Panc1 (cell line): Measurements from ENCODE around the gene PSKH1. TPM values are rescaled to one million over a fixed set of nuclear protein-coding genes. Genes with fewer than 3 reads are reported as not detected.

Source experiments
- ATAC-seq: fragments of 200-7000 bp; cut with Tn5 transposase; 2 replicates; pipeline ENCODE4 v1.9.1; 2020; ENCODE audit warnings: mild to moderate bottlenecking, moderate library complexity
- BruUV-seq: library from RNA; stranded (reverse); fragments of 400-500 nt; replicated peaks from 2 replicates; lab custom pipeline; 2021; lab: Mats Ljungman, UMichigan
- CTCF ChIA-PET: fragments of 300-600 bp; sonication (Branson Sonifier 250); formaldehyde crosslinking; loops from one replicate; lab custom pipeline; 2022; ENCODE audit warnings: antibody characterized with exemption; lab: Charles Lee
- POLR2A ChIA-PET: fragments of 300-600 bp; sonication (Branson Sonifier 250); formaldehyde crosslinking; loops from one replicate; lab custom pipeline; 2022; ENCODE audit warnings: antibody characterized with exemption; lab: Charles Lee
- DNase-seq: peaks from one replicate; pipeline ENCODE4 v3.0.0-alpha.2; 2010; ENCODE audit warnings: low read depth, low spot score
- H3K27ac ChIP-seq: 2 replicates; pipeline ENCODE4 v1.5.1; 2011; ENCODE audit warnings: mild to moderate bottlenecking, low read length, inconsistent platforms
- H3K27me3 ChIP-seq: fragments of 200-500 bp; sonication (Bioruptor generic); 2 replicates; pipeline ENCODE4 v1.6.0; 2014; ENCODE audit warnings: low read length, inconsistent platforms; ENCODE audit not compliant: control insufficient read depth, insufficient read depth
- H3K36me3 ChIP-seq: fragments of 200-500 bp; sonication (Bioruptor generic); 2 replicates; pipeline ENCODE4 v1.5.1; 2014; ENCODE audit warnings: inconsistent platforms, mild to moderate bottlenecking, low read length, moderate library complexity; ENCODE audit not compliant: control insufficient read depth, insufficient read depth
- H3K4me1 ChIP-seq: 2 replicates; pipeline ENCODE4 v1.5.1; 2011; ENCODE audit warnings: inconsistent platforms, mild to moderate bottlenecking, low read length, moderate library complexity; ENCODE audit not compliant: control insufficient read depth, insufficient read depth
- H3K4me3 ChIP-seq, 2 experiments: 2 replicates each; pipeline ENCODE4 v1.5.1; 2011 to 2012; ENCODE audit warnings: low read depth in 2 of 2, low read length in 2 of 2, mild to moderate bottlenecking in 2 of 2, inconsistent platforms in 1 of 2, moderate library complexity in 1 of 2
- H3K9me3 ChIP-seq: fragments of 200-500 bp; sonication (Bioruptor generic); 2 replicates; pipeline ENCODE4 v1.5.1; 2014; ENCODE audit warnings: low read depth, mild to moderate bottlenecking, inconsistent platforms, low read length, moderate library complexity; ENCODE audit not compliant: control insufficient read depth, insufficient read depth
- POLR2AphosphoS5 ChIP-seq: IDR thresholded peaks from 2 replicates; pipeline ENCODE4 v1.6.1; 2012; ENCODE audit warnings: mild to moderate bottlenecking, low read depth, low read length, moderate library complexity
- SIN3A ChIP-seq: IDR thresholded peaks from 2 replicates; pipeline ENCODE4 v1.6.1; 2012; ENCODE audit warnings: low read depth, mild to moderate bottlenecking, low read length, moderate library complexity, borderline replicate concordance; ENCODE audit not compliant: insufficient read depth
- TCF7L2 ChIP-seq: IDR thresholded peaks from 2 replicates; pipeline ENCODE4 v1.6.1; 2011; ENCODE audit warnings: mild to moderate bottlenecking, low read depth, low read length, inconsistent platforms
- in situ Hi-C: cut with HindIII; loops from 2 replicates; pipeline ENCODE4 v1.10.0; 2016; ENCODE audit warnings: low sequenced_read_pairs, low pct_unique_long_range_greater_than_20kb
- intact Hi-C: fragments of 100-400 bp; cut with micrococcal nuclease; formaldehyde crosslinking; loops from one replicate; pipeline ENCODE4 v1.10.0; 2022; ENCODE audit not compliant: unreplicated experiment
- total RNA-seq: library from RNA; stranded (reverse); gene quantifications from one replicate; pipeline ENCODE4 v1.2.1, GENCODE V29; 2021; ENCODE audit not compliant: unreplicated experiment
- TF ChIP-seq, protein P1 (sequence below), 2 experiments: IDR thresholded peaks; 2 replicates each; pipeline ENCODE4 v1.6.1; 2011 to 2012; ENCODE audit warnings: low read depth in 2 of 2, control low read depth in 1 of 2, low read length in 1 of 2, mild to moderate bottlenecking in 1 of 2, moderate library complexity in 1 of 2; ENCODE audit not compliant: insufficient read depth in 1 of 2
- TF ChIP-seq, protein P2 (sequence below): fragments of 450-650 bp; IDR thresholded peaks from 2 replicates; pipeline ENCODE4 v1.5.1; 2017; ENCODE audit warnings: mild to moderate bottlenecking

The PSKH1 gene
- total RNA-seq, 1 experiment from 2014 or later, result 17.8 TPM

GRCh38 chr16:67879462-67879861 lies 13.6 kb upstream of the PSKH1 start:
- ChIA-PET CTCF (interaction anchor here (0.5 kb wide), 1 partner anchor 1536 kb away, joined by 3 read pairs; no protein-coding TSS in a partner anchor), POLR2A (no interaction called here)
- ATAC-seq (no peak), DNase-seq (no peak)
- TF ChIP-seq, protein P1, sequence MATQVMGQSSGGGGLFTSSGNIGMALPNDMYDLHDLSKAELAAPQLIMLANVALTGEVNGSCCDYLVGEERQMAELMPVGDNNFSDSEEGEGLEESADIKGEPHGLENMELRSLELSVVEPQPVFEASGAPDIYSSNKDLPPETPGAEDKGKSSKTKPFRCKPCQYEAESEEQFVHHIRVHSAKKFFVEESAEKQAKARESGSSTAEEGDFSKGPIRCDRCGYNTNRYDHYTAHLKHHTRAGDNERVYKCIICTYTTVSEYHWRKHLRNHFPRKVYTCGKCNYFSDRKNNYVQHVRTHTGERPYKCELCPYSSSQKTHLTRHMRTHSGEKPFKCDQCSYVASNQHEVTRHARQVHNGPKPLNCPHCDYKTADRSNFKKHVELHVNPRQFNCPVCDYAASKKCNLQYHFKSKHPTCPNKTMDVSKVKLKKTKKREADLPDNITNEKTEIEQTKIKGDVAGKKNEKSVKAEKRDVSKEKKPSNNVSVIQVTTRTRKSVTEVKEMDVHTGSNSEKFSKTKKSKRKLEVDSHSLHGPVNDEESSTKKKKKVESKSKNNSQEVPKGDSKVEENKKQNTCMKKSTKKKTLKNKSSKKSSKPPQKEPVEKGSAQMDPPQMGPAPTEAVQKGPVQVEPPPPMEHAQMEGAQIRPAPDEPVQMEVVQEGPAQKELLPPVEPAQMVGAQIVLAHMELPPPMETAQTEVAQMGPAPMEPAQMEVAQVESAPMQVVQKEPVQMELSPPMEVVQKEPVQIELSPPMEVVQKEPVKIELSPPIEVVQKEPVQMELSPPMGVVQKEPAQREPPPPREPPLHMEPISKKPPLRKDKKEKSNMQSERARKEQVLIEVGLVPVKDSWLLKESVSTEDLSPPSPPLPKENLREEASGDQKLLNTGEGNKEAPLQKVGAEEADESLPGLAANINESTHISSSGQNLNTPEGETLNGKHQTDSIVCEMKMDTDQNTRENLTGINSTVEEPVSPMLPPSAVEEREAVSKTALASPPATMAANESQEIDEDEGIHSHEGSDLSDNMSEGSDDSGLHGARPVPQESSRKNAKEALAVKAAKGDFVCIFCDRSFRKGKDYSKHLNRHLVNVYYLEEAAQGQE (IDR thresholded peaks at IDR 0.05; ENCODE audit: insufficient read depth in 1 of 2, low read depth in 2 of 2, low read length in 1 of 2), result no peak
- no peak for TF ChIP-seq TCF7L2
- no peak for TF ChIP-seq SIN3A
- TF ChIP-seq, protein P2, sequence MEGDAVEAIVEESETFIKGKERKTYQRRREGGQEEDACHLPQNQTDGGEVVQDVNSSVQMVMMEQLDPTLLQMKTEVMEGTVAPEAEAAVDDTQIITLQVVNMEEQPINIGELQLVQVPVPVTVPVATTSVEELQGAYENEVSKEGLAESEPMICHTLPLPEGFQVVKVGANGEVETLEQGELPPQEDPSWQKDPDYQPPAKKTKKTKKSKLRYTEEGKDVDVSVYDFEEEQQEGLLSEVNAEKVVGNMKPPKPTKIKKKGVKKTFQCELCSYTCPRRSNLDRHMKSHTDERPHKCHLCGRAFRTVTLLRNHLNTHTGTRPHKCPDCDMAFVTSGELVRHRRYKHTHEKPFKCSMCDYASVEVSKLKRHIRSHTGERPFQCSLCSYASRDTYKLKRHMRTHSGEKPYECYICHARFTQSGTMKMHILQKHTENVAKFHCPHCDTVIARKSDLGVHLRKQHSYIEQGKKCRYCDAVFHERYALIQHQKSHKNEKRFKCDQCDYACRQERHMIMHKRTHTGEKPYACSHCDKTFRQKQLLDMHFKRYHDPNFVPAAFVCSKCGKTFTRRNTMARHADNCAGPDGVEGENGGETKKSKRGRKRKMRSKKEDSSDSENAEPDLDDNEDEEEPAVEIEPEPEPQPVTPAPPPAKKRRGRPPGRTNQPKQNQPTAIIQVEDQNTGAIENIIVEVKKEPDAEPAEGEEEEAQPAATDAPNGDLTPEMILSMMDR, result no peak
- no peak for TF ChIP-seq POLR2AphosphoS5
- H3K36me3 ChIP-seq, result no peaks in the 10 kb centered on the region; the same call in none of the 2 replicates
- in situ Hi-C loops (no loop called here), intact Hi-C loops (no loop called here)
- no peaks in the 10 kb centered on the region for H3K9me3 ChIP-seq
- BruUV-seq, result no TSS peak
- peaks cover 5% of the 10 kb centered on the region for H3K4me1 ChIP-seq
- H3K4me3 ChIP-seq, result no peak overlapping the region
- H3K27me3 ChIP-seq, result no peaks in the 10 kb centered on the region
- H3K27ac ChIP-seq, result no peak overlapping the region

DNA sequence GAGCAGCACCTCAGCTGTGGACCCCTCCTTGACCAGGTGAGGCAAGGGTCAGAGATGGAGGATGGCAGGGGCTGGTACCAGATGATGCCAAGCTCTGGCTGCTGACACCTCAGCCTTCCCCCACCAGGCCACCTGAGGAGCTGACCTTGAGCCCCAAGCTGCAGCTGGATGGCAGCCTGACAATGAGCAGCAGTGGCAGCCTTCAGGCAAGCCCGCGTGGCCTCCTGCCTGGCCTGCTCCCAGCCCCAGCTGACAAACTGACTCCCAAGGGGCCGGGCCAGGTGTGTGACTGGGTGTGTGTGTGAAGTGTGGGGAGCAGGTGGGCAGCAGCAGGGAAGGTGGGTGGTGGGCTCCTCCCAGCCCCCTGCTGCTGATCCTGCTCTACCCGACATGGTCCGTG lies 13.1 kb upstream of the PSKH1 start:
- no peaks in the 10 kb centered on the region; the same call in none of the 2 replicates for H3K36me3 ChIP-seq
- DNase-seq (no peak), ATAC-seq (no peak)
- POLR2A ChIA-PET, result no interaction called here
- intact Hi-C loops, result no loop called here
- H3K4me3 ChIP-seq, result no peak overlapping the region
- H3K27ac ChIP-seq, result no peak overlapping the region
- BruUV-seq, result no TSS peak
- H3K9me3 ChIP-seq, result no peaks in the 10 kb centered on the region
- no peaks in the 10 kb centered on the region for H3K27me3 ChIP-seq
- H3K4me1 ChIP-seq, result peaks cover under 1% of the 10 kb centered on the region; the same call in 1 of the 2 replicates
- TF ChIP-seq TCF7L2 (no peak), SIN3A (no peak), POLR2AphosphoS5 (no peak)
- TF ChIP-seq, protein P2, result no peak
- TF ChIP-seq, protein P1 (IDR thresholded peaks at IDR 0.05; ENCODE audit: insufficient read depth in 1 of 2, low read depth in 2 of 2, low read length in 1 of 2), result no peak
- in situ Hi-C loops, result no loop called here
- CTCF ChIA-PET, result interaction anchor here (0.5 kb wide), 1 partner anchor 1536 kb away, joined by 3 read pairs; no protein-coding TSS in a partner anchor
